Esophagus squamous epithelium (tissue), 5 donors: ENCODE data around the gene ZFP14. TPM values are rescaled to one million over a fixed set of nuclear protein-coding genes. Genes with fewer than 3 reads are reported as not detected.
"Not testable (repeated sequence)": the region's sequence is repeated elsewhere in the genome, so short reads cannot be mapped to it uniquely, and the experiment has no call there.

Source experiments
- DNase-seq: peaks from one replicate; lab custom pipeline; 2025; lab: John Stamatoyannopoulos, UW
- H3K27ac ChIP-seq, 4 donors: fragments of 200-600 bp; sonication (generic); one replicate each; pipeline ENCODE4 v1.5.1; 2016 to 2019; ENCODE audit warnings: mild to moderate bottlenecking in 1 of 4
- H3K27me3 ChIP-seq, 4 donors: fragments of 200-600 bp; sonication (generic); 1 replicate in 3 of 4; 2 replicates in 1 of 4; pipeline versions ENCODE4 v1.5.1 to v1.6.0; 2017 to 2021; ENCODE audit warnings: antibody characterized with exemption in 1 of 4
- H3K36me3 ChIP-seq, 3 donors: fragments of 200-600 bp; sonication (generic); one replicate each; pipeline ENCODE4 v1.5.1; 2016 to 2019
- H3K4me1 ChIP-seq, 3 donors: fragments of 200-600 bp; sonication (generic); one replicate each; pipeline ENCODE4 v1.5.1; 2017 to 2019
- H3K4me3 ChIP-seq, 4 donors: fragments of 200-600 bp; sonication (generic); 1 replicate in 3 of 4; 2 replicates in 1 of 4; pipeline ENCODE4 v1.5.1; 2016 to 2019; ENCODE audit warnings: mild to moderate bottlenecking in 2 of 4, moderate library complexity in 1 of 4
- H3K9me3 ChIP-seq, 3 donors: fragments of 200-600 bp; sonication (generic); one replicate each; pipeline ENCODE4 v1.5.1; 2016 to 2019
- CTCF ChIP-seq, 6 experiments: fragments of 450-650 bp in 4 of 6; fragments of 200-600 bp in 2 of 6; sonication (generic) in 2 of 6; IDR thresholded peaks; one replicate each; pipeline ENCODE4 v1.5.1; 2016 to 2019; ENCODE audit warnings: antibody characterized with exemption in 6 of 6, mild to moderate bottlenecking in 4 of 6, moderate library complexity in 4 of 6
- POLR2A ChIP-seq, 4 donors: fragments of 450-650 bp; IDR thresholded peaks; one replicate each; pipeline ENCODE4 v1.6.1; 2017; ENCODE audit warnings: antibody characterized with exemption in 4 of 4, mild to moderate bottlenecking in 4 of 4, moderate library complexity in 3 of 4
- WGBS, 2 donors: methylation state at CpG; one replicate each; pipeline ENCODE4 v1.1.5; 2018; 5-methylcytosine and 5-hydroxymethylcytosine counted together
- intact Hi-C: fragments of 100-400 bp; cut with DNase I; formaldehyde crosslinking; loops from one replicate; pipeline ENCODE4 v1.15.0; 2022
- total RNA-seq, 4 donors: library from RNA; depleted of rRNA; stranded (reverse); fragments of >200 nt; gene quantifications; one replicate each; pipeline ENCODE4 v1.1.0, GENCODE V29; 2016
- donor health status: DM: yes; HTN: yes; CAD: no.

Gene ZFP14
- total RNA-seq, 4 donors from 2014 or later, result 0.88 to 4.0 (median 2.0) TPM

- WGBS, 2 donors, result 1% methylated on average over 12 to 31 of the region's 43 CpGs
- intact Hi-C loops, result no loop called here
- peak; percentile 43 for DNase-seq
- Histone ChIP-seq H3K9me3 (peaks cover 0 to 80% (median 0%) of the 10 kb centered on the region in 3 donors), H3K4me1 (peaks cover 0 to 24% (median 14%) of the 10 kb centered on the region in 3 donors), H3K27me3 (no peaks in the 10 kb centered on the region), H3K4me3 (peak overlapping the region; percentile 61 to 85 (median 75)), H3K36me3 (peaks cover 0 to 46% (median 5%) of the 10 kb centered on the region in 3 donors), H3K27ac (peak overlapping the region; percentile 41 to 75 (median 58))
- TF ChIP-seq CTCF (IDR thresholded peaks at IDR 0.05), result peak in 3 of 6 experiments; percentile 17 to 31 (median 17)
- no peak for TF ChIP-seq POLR2A (IDR thresholded peaks at IDR 0.05)
These were observed 47.4 kb downstream of the ZFP14 start for GRCh38 chr19:36331353-36332228.

GRCh38 chr19:36330216-36330615 lies 48.8 kb downstream of the ZFP14 start:
- Histone ChIP-seq H3K4me3 (peak overlapping the region in 1 of 4 donors; percentile 71), H3K27ac (no peak overlapping the region), H3K36me3 (peaks cover 0 to 50% (median 12%) of the 10 kb centered on the region in 3 donors), H3K4me1 (peaks cover 0 to 24% (median 14%) of the 10 kb centered on the region in 3 donors), H3K9me3 (peaks cover 0 to 84% (median 0%) of the 10 kb centered on the region in 3 donors), H3K27me3 (no peaks in the 10 kb centered on the region)
- TF ChIP-seq CTCF (IDR thresholded peaks at IDR 0.05) (no peak), POLR2A (IDR thresholded peaks at IDR 0.05) (no peak)
- 82 to 83% methylated on average over 13 to 18 of the region's 19 CpGs for WGBS, 2 donors
- DNase-seq, result no peak
- intact Hi-C loops, result no loop called here

GRCh38 chr19:36329534-36329933 lies 49.5 kb downstream of the ZFP14 start:
- H3K4me1 ChIP-seq, result peaks cover 0 to 24% (median 14%) of the 10 kb centered on the region in 3 donors
- H3K36me3 ChIP-seq, result peaks cover 0 to 57% (median 12%) of the 10 kb centered on the region in 3 donors
- H3K27me3 ChIP-seq, H3K27ac ChIP-seq, DNase-seq, H3K4me3 ChIP-seq, intact Hi-C loops: not testable (repeated sequence)
- 90 to 97% methylated on average over 15 to 16 of the region's 16 CpGs for WGBS, 2 donors
- H3K9me3 ChIP-seq, result peaks cover 0 to 78% (median 0%) of the 10 kb centered on the region in 3 donors

DNA sequence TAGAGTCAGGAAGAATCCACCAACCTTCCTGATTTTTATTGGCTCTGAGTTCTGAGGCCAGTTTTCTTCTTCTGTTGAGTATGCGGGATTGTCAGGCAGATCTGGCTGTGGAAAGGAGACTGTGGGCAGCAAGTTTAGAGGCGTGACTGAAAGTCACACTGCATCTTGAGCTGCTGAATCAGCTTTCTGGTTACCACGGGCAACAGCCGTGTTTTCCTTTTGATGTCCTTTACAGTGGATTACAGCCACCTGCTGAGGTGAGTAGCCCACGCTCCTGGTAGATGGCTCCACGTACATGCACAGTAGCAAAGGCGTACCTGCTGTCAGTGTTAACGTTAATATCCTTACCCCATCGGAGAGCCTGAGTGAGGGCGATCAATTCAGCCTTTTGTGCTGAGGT lies 52.4 kb downstream of the ZFP14 start:
- peaks cover 0 to 64% (median 12%) of the 10 kb centered on the region in 3 donors for H3K36me3 ChIP-seq
- H3K9me3 ChIP-seq, result peaks cover 0 to 74% (median 0%) of the 10 kb centered on the region in 3 donors
- intact Hi-C loops, H3K27me3 ChIP-seq, H3K4me3 ChIP-seq, DNase-seq, H3K27ac ChIP-seq: not testable (repeated sequence)
- WGBS, 2 donors, result 88 to 94% methylated on average over 6 to 10 of the region's 10 CpGs
- H3K4me1 ChIP-seq, result peaks cover 0 to 16% (median 7%) of the 10 kb centered on the region in 3 donors

GRCh38 chr19:36315164-36315563 lies 63.8 kb downstream of the ZFP14 start:
- WGBS, 2 donors, result 88% methylated on average over 1 of the region's 1 CpG; no CpG with 5 or more reads in 1 of the 2 donors

DNA sequence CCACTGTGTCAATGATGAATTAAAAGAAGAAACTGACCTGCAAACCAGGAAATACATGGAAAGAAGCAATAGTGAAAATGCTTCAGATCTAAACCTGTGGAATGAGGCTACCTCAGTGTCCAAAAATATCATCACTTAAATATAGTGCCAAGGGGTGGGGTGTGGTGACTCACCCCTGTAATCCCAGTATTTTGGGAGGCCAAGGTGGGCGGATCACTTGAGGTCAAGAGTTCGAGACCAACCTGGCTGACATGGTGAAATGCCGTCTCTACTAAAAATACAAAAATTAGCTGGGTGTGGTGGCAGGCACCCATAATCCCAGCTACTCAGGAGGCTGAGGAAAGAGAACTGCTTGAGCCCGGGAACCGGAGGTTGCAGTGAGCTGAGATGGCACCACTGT lies 64.9 kb downstream of the ZFP14 start:
- no CpG with 5 or more reads among the region's 5 CpGs for WGBS, 2 donors
- H3K27me3 ChIP-seq, result not testable (repeated sequence)

More at GRCh38 chr19:36315164-36315563, 63.8 kb downstream of the ZFP14 start:
- H3K4me1 ChIP-seq, H3K27me3 ChIP-seq, H3K9me3 ChIP-seq, H3K27ac ChIP-seq, H3K4me3 ChIP-seq, DNase-seq, intact Hi-C loops: not testable (repeated sequence)
- peaks cover 0 to 30% (median 0%) of the 10 kb centered on the region in 3 donors for H3K36me3 ChIP-seq

DNA sequence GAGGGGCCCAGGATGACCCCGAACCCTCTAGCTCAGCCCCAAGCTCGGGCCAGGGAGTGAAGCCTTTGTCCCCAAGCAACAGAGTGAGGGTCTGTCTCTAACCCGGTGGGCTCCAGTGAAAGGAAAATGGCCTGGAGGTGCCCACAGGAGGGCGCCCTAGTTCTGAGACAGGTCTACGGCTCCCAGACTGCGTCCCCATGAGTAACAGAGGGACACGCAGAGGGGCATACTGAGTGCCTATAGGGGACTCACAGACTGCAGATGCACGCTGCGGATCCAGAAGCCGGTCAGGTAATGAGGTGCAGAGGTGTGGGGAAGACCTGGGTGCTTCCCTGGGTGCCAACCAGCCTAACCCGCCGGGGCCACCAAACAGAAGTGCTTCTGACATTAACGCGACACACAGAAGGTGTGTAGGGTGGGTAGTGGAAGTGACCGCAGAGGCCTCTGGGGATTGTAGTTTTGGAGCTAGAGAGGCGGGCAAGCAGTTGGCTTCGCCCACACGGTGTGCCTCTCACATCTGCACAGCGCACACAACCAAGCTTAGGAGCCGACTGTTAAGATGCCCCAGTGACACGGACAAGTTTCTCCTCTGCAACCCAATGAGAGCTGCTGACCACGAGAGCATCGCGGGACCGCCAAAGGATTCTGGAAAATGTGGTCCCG lies 67.8 kb downstream of the ZFP14 start:
- H3K36me3 ChIP-seq, DNase-seq, H3K4me3 ChIP-seq, intact Hi-C loops, H3K9me3 ChIP-seq, H3K27me3 ChIP-seq, H3K27ac ChIP-seq, H3K4me1 ChIP-seq: not testable (repeated sequence)
- WGBS, 2 donors, result no CpG with 5 or more reads among the region's 26 CpGs

More for the DNA sequence above, 64.9 kb downstream of the ZFP14 start:
- DNase-seq, H3K4me3 ChIP-seq, H3K27ac ChIP-seq, H3K9me3 ChIP-seq, intact Hi-C loops, H3K4me1 ChIP-seq: not testable (repeated sequence)
- peaks cover 0 to 19% (median 0%) of the 10 kb centered on the region in 3 donors for H3K36me3 ChIP-seq

- H3K4me3 ChIP-seq, H3K36me3 ChIP-seq, H3K4me1 ChIP-seq, H3K27me3 ChIP-seq, H3K27ac ChIP-seq, H3K9me3 ChIP-seq, DNase-seq, intact Hi-C loops: not testable (repeated sequence)
- 90% methylated on average over 2 of the region's 5 CpGs; no CpG with 5 or more reads in 1 of the 2 donors for WGBS, 2 donors
These were observed 68.5 kb downstream of the ZFP14 start for GRCh38 chr19:36310416-36310990.

- intact Hi-C loops, DNase-seq, H3K36me3 ChIP-seq, H3K9me3 ChIP-seq, H3K27ac ChIP-seq, H3K27me3 ChIP-seq, H3K4me1 ChIP-seq: not testable (repeated sequence)
- peak overlapping the region in 3 of 4 donors; percentile 10 to 55 (median 23) for H3K4me3 ChIP-seq
- WGBS, 2 donors, result 86 to 94% methylated on average over 2 to 4 of the region's 23 CpGs
These were observed 69.2 kb downstream of the ZFP14 start for GRCh38 chr19:36309759-36310158.

DNA sequence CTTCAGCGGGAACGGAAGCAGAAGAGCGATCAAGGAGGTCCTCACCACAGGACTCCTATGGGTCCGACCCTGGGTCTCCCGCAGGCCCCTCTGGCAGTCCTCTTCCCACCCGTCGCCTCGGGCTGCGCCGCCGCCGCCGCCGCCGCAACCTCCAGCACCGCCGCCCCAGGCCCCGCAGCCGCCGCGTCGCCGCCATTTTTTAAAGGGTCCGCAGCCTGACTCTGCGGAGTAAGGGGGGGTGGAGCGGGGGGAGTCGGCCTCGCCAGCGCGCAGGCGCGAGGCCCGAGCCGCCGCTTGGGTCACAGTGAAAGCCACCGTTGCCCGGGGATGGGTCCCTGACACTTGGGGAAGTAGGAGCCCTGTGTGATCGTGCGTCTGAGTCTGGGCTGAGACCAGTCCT lies 69.7 kb downstream of the ZFP14 start:
- H3K36me3 ChIP-seq, H3K9me3 ChIP-seq, H3K27me3 ChIP-seq, H3K4me1 ChIP-seq, intact Hi-C loops, H3K27ac ChIP-seq, DNase-seq: not testable (repeated sequence)
- WGBS, 2 donors, result 80 to 90% methylated on average over 6 to 14 of the region's 39 CpGs
- peak overlapping the region in 3 of 4 donors; percentile 10 to 55 (median 23) for H3K4me3 ChIP-seq
